ENCODE results near the gene TAPBPL.
A peak's percentile ranks its signal among the peaks of the same experiment; 100 is the strongest.
"Not testable (repeated sequence)": the region's sequence is repeated elsewhere in the genome, so short reads cannot be mapped to it uniquely, and the experiment has no call there.

Gene TAPBPL

GRCh38 chr12:6493497-6494257, 41.8 kb downstream of the TAPBPL start, which contains the start of gene NCAPD2:
Gene NCAPD2, plus strand, starts transcription at chr12:6494102. Its CDS starts 997 bp downstream, at chr12:6495099.
- DNase-seq (ENCODE audit: low read depth): peak; percentile 91

GRCh38 chr12:6494258-6494743, 42.5 kb downstream of the TAPBPL start:
- no peak for DNase-seq (ENCODE audit: low read depth)

- DNase-seq (ENCODE audit: low read depth): no peak
These were observed 43.1 kb downstream of the TAPBPL start for GRCh38 chr12:6494968-6495367.

GRCh38 chr12:6497291-6497690, 45.4 kb downstream of the TAPBPL start:
- not testable (repeated sequence) for DNase-seq (ENCODE audit: low read depth)

GRCh38 chr12:6500466-6500865, 48.6 kb downstream of the TAPBPL start:
- DNase-seq (ENCODE audit: low read depth): no peak

- no peak for DNase-seq (ENCODE audit: low read depth)
These were observed 55.5 kb downstream of the TAPBPL start for GRCh38 chr12:6507102-6507998.

- DNase-seq (ENCODE audit: low read depth): no peak
These were observed 56.2 kb downstream of the TAPBPL start for GRCh38 chr12:6508087-6508486.

Data from activated T-helper 9 cell treated with anti-CD3 and anti-CD28 coated beads, Interleukin-2, amount 50 U/mL, for 16 hours (primary cell).